ENCODE results near the gene C14orf93. TPM values are rescaled to one million over a fixed set of nuclear protein-coding genes. Genes with fewer than 3 reads are reported as not detected.
"Not testable (repeated sequence)": the region's sequence is repeated elsewhere in the genome, so short reads cannot be mapped to it uniquely, and the experiment has no call there.

Gene C14orf93
- total and polyA plus RNA-seq, 2 donors (not counting 1 experiment from before 2014, with no cell fraction given) = 17.9 to 26.8 TPM

GRCh38 chr14:23005451-23006187 is 4.3 kb downstream of the C14orf93 start:
- H3K4me3 ChIP-seq (ENCODE audit: control extremely low read depth in 1 of 5, extremely low read depth in 1 of 5, insufficient read depth in 1 of 5, low read depth in 2 of 5, low read length in 4 of 5) = peak overlapping the region in 1 of 5 experiments; percentile 95

GRCh38 chr14:23004274-23004673 is 5.7 kb downstream of the C14orf93 start:
- H3K9me3 ChIP-seq (ENCODE audit: control extremely low read depth in 1 of 3, control insufficient read depth in 2 of 3, insufficient read depth in 1 of 3, low read length in 2 of 3); H3K4me2 ChIP-seq (replicated peaks; ENCODE audit: low read depth, low read length, poor library complexity, severe bottlenecking); H3K27me3 ChIP-seq (replicated peaks in 1 of 4; ENCODE audit: control extremely low read depth in 1 of 4, control insufficient read depth in 3 of 4, insufficient read depth in 4 of 4, low read length in 3 of 4); H3K9ac ChIP-seq (ENCODE audit: low read length); H3K4me3 ChIP-seq (ENCODE audit: control extremely low read depth in 1 of 5, extremely low read depth in 1 of 5, insufficient read depth in 1 of 5, low read depth in 2 of 5, low read length in 4 of 5); H4K20me1 ChIP-seq (ENCODE audit: control insufficient read depth, insufficient read depth, low read length, poor library complexity, severe bottlenecking); ATAC-seq (ENCODE audit: low read depth); H3K27ac Mint-ChIP-seq; H3K27ac ChIP-seq (ENCODE audit: low read length in 2 of 2); H2AFZ ChIP-seq (ENCODE audit: insufficient read depth, low read depth, low read length, poor library complexity, severe bottlenecking); H3K9me3 Mint-ChIP-seq (ENCODE audit: insufficient read depth); DNase-seq; H3K4me3 Mint-ChIP-seq; H3K79me2 ChIP-seq (ENCODE audit: control insufficient read depth, insufficient read depth, low read length); H3K36me3 ChIP-seq (replicated peaks in 1 of 2; ENCODE audit: control extremely low read depth in 1 of 2, control insufficient read depth in 1 of 2, extremely low read depth in 1 of 2, insufficient read depth in 2 of 2, low read length in 1 of 2); H3K27me3 Mint-ChIP-seq; POLR2A ChIA-PET: not testable (repeated sequence)
- CTCF ChIA-PET = interaction anchor here (1.2 to 1.5 kb wide), 2 partner anchors 8 to 18 kb away, joined by 4 to 5 read pairs; no protein-coding TSS in a partner anchor
- intact Hi-C loops (cut with micrococcal nuclease) = loop anchor here (10.0 kb wide), 1 partner anchor 301 kb away; the partner anchor contains the start of genes BCL2L2 and PPP1R3E
- 100% methylated on average over 2 of the region's 4 CpGs for WGBS (ENCODE audit: insufficient coverage)
- H3K4me1 ChIP-seq (ENCODE audit: control insufficient read depth in 2 of 2, insufficient read depth in 2 of 2, low read length in 2 of 2) = peaks cover 21 to 24% of the 10 kb centered on the region in 2 donors
- H3K4me1 Mint-ChIP-seq = peaks cover 30% of the 10 kb centered on the region

More at GRCh38 chr14:23005451-23006187, 4.3 kb downstream of the C14orf93 start:
- Histone ChIP-seq H3K36me3 (replicated peaks in 1 of 2; ENCODE audit: control extremely low read depth in 1 of 2, control insufficient read depth in 1 of 2, extremely low read depth in 1 of 2, insufficient read depth in 2 of 2, low read length in 1 of 2) (no peaks in the 10 kb centered on the region), H3K27ac (ENCODE audit: low read length in 2 of 2) (no peak overlapping the region), H3K4me2 (replicated peaks; ENCODE audit: low read depth, low read length, poor library complexity, severe bottlenecking) (peak overlapping the region; percentile 84), H2AFZ (ENCODE audit: insufficient read depth, low read depth, low read length, poor library complexity, severe bottlenecking) (peak overlapping the region; percentile 95), H3K9ac (ENCODE audit: low read length) (peak overlapping the region; percentile 81), H3K9me3 (ENCODE audit: control extremely low read depth in 1 of 3, control insufficient read depth in 2 of 3, insufficient read depth in 1 of 3, low read length in 2 of 3) (no peaks in the 10 kb centered on the region), H4K20me1 (ENCODE audit: control insufficient read depth, insufficient read depth, low read length, poor library complexity, severe bottlenecking) (no peaks in the 10 kb centered on the region), H3K79me2 (ENCODE audit: control insufficient read depth, insufficient read depth, low read length) (peaks cover 7% of the 10 kb centered on the region), H3K4me1 (ENCODE audit: control insufficient read depth in 2 of 2, insufficient read depth in 2 of 2, low read length in 2 of 2) (peaks cover 24 to 32% of the 10 kb centered on the region in 2 donors), H3K27me3 (replicated peaks in 1 of 4; ENCODE audit: control extremely low read depth in 1 of 4, control insufficient read depth in 3 of 4, insufficient read depth in 4 of 4, low read length in 3 of 4) (no peaks in the 10 kb centered on the region)
- Mint-ChIP-seq H3K4me1 (peaks cover 39% of the 10 kb centered on the region), H3K27me3 (no peaks in the 10 kb centered on the region), H3K9me3 (ENCODE audit: insufficient read depth) (no peaks in the 10 kb centered on the region), H3K4me3 (peak overlapping the region; percentile 99), H3K27ac (no peak overlapping the region)
- WGBS (ENCODE audit: insufficient coverage) = 67% methylated on average over 1 of the region's 3 CpGs
- DNase-seq (no peak), ATAC-seq (ENCODE audit: low read depth) (no peak)
- ChIA-PET CTCF (interaction anchor here (1.0 to 6.7 kb wide), 19 partner anchors 11 to 435 kb away, joined by 3 to 89 read pairs (median 8); partner anchors contain the start of genes AJUBA, CDH24, DAD1 and HAUS4), POLR2A (interaction anchor here (1.6 to 2.2 kb wide), 3 partner anchors 10 to 90 kb away, joined by 8 to 20 read pairs (median 11); partner anchors contain the start of genes ACIN1, C14orf119 and PSMB5)
- intact Hi-C loops (cut with micrococcal nuclease) = loop anchor here (2.0 to 10.0 kb wide), 4 partner anchors 19 to 299 kb away; partner anchors contain the start of genes BCL2L2, CDH24, HAUS4 and PPP1R3E
- no peak for TF ChIP-seq EZH2 (IDR thresholded peaks at IDR 0.05; ENCODE audit: borderline replicate concordance, insufficient read depth, low read depth, low read length, poor library complexity, severe bottlenecking)
- TF ChIP-seq CTCF (IDR thresholded peaks at IDR 0.05) = no peak
